Panc1 (cell line): Measurements from ENCODE around the gene KLHL3.

Source experiments
- CTCF ChIP-seq: fragments of 450-650 bp; IDR thresholded peaks from 2 replicates; pipeline ENCODE4 v1.5.1; 2017; ENCODE audit warnings: mild to moderate bottlenecking
- POLR2AphosphoS5 ChIP-seq: IDR thresholded peaks from 2 replicates; pipeline ENCODE4 v1.6.1; 2012; ENCODE audit warnings: mild to moderate bottlenecking, low read depth, low read length, moderate library complexity
- SIN3A ChIP-seq: IDR thresholded peaks from 2 replicates; pipeline ENCODE4 v1.6.1; 2012; ENCODE audit warnings: low read depth, mild to moderate bottlenecking, low read length, moderate library complexity, borderline replicate concordance; ENCODE audit not compliant: insufficient read depth
- TF ChIP-seq, protein P1 (sequence below), 2 experiments: IDR thresholded peaks; 2 replicates each; pipeline ENCODE4 v1.6.1; 2011 to 2012; ENCODE audit warnings: low read depth in 2 of 2, control low read depth in 1 of 2, low read length in 1 of 2, mild to moderate bottlenecking in 1 of 2, moderate library complexity in 1 of 2; ENCODE audit not compliant: insufficient read depth in 1 of 2

DNA sequence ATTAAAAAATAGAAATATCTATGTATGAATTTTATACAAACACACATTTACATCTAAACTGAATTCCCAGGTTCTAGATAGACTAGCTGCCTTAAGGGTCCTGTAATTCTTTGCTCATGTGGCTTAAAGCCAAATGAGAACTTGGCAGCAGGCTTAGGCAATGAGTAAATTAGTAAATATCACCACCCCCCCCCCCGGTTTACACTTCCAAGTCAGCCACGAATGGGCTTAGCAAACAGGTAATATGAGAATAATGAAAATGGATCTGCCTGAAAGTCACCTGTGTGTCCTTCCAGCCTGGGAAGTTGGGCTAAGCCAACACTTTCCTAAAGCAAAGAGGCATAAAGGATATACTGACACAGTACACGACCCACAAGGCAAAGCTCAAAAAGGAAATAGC, 108.6 kb downstream of the KLHL3 start:
- no peak for TF ChIP-seq CTCF
- no peak for TF ChIP-seq POLR2AphosphoS5
- no peak for TF ChIP-seq SIN3A
- TF ChIP-seq, protein P1, sequence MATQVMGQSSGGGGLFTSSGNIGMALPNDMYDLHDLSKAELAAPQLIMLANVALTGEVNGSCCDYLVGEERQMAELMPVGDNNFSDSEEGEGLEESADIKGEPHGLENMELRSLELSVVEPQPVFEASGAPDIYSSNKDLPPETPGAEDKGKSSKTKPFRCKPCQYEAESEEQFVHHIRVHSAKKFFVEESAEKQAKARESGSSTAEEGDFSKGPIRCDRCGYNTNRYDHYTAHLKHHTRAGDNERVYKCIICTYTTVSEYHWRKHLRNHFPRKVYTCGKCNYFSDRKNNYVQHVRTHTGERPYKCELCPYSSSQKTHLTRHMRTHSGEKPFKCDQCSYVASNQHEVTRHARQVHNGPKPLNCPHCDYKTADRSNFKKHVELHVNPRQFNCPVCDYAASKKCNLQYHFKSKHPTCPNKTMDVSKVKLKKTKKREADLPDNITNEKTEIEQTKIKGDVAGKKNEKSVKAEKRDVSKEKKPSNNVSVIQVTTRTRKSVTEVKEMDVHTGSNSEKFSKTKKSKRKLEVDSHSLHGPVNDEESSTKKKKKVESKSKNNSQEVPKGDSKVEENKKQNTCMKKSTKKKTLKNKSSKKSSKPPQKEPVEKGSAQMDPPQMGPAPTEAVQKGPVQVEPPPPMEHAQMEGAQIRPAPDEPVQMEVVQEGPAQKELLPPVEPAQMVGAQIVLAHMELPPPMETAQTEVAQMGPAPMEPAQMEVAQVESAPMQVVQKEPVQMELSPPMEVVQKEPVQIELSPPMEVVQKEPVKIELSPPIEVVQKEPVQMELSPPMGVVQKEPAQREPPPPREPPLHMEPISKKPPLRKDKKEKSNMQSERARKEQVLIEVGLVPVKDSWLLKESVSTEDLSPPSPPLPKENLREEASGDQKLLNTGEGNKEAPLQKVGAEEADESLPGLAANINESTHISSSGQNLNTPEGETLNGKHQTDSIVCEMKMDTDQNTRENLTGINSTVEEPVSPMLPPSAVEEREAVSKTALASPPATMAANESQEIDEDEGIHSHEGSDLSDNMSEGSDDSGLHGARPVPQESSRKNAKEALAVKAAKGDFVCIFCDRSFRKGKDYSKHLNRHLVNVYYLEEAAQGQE (IDR thresholded peaks at IDR 0.05; ENCODE audit: insufficient read depth in 1 of 2, low read depth in 2 of 2, low read length in 1 of 2), result no peak
